OCI-LY1 (cell line): ENCODE data around the gene ITSN2.

Source experiments
- H2AFZ ChIP-seq: fragments of 200-600 bp; sonication (generic), shearing (Covaris generic); 2 replicates; pipeline ENCODE4 v1.6.0; 2014; ENCODE audit warnings: antibody characterized with exemption, mild to moderate bottlenecking, low read length
- H3F3A ChIP-seq: fragments of 200-600 bp; sonication (generic), shearing (Covaris generic); 2 replicates; pipeline ENCODE4 v1.6.0; 2014; ENCODE audit warnings: mild to moderate bottlenecking, antibody characterized with exemption, low read length, moderate library complexity; ENCODE audit not compliant: insufficient read depth
- H3K27ac ChIP-seq: fragments of 200-600 bp; sonication (generic); 2 replicates; pipeline ENCODE4 v1.5.1; 2014; ENCODE audit warnings: low read length, mixed run types, mild to moderate bottlenecking, low read depth; ENCODE audit not compliant: poor library complexity, severe bottlenecking
- H3K27me3 ChIP-seq: fragments of 200-600 bp; sonication (generic); 2 replicates; pipeline ENCODE4 v1.6.0; 2014; ENCODE audit warnings: antibody characterized with exemption, mild to moderate bottlenecking, low read length, moderate library complexity; ENCODE audit not compliant: insufficient read depth
- H3K36me3 ChIP-seq: fragments of 200-600 bp; sonication (generic); 2 replicates; pipeline ENCODE4 v1.6.1; 2014; ENCODE audit warnings: mild to moderate bottlenecking, antibody characterized with exemption, low read length, moderate library complexity, mixed read lengths; ENCODE audit not compliant: insufficient read depth
- H3K4me1 ChIP-seq: fragments of 200-600 bp; sonication (generic); 2 replicates; pipeline ENCODE4 v1.5.1; 2014; ENCODE audit warnings: mild to moderate bottlenecking, low read length, moderate library complexity; ENCODE audit not compliant: insufficient read depth, severe bottlenecking
- H3K4me2 ChIP-seq: fragments of 200-600 bp; sonication (generic), shearing (Covaris generic); 2 replicates; pipeline ENCODE4 v1.6.1; 2014; ENCODE audit warnings: low read length
- H3K4me3 ChIP-seq: fragments of 200-600 bp; sonication (generic); 2 replicates; pipeline ENCODE4 v1.5.1; 2014; ENCODE audit warnings: low read length, low read depth, mild to moderate bottlenecking, mixed read lengths; ENCODE audit not compliant: poor library complexity, severe bottlenecking
- H3K79me2 ChIP-seq: fragments of 200-600 bp; shearing (Covaris generic); 2 replicates; pipeline ENCODE4 v1.6.1; 2016; ENCODE audit warnings: mixed run types, low read length, mixed read lengths; ENCODE audit not compliant: insufficient read depth
- H3K9ac ChIP-seq: fragments of 200-600 bp; sonication (generic), shearing (Covaris generic); 2 replicates; pipeline ENCODE4 v1.6.1; 2014; ENCODE audit warnings: mild to moderate bottlenecking, low read length, mixed read lengths
- H3K9me2 ChIP-seq: fragments of 200-600 bp; sonication (generic), shearing (Covaris generic); 2 replicates; pipeline ENCODE4 v1.6.1; 2014; ENCODE audit warnings: low read depth, mild to moderate bottlenecking, low read length, mixed read lengths
- H3K9me3 ChIP-seq: fragments of 200-600 bp; shearing (Covaris generic); 2 replicates; pipeline ENCODE4 v1.6.1; 2014; ENCODE audit warnings: low read length, mixed read lengths
- H4K20me1 ChIP-seq: fragments of 200-600 bp; sonication (generic), shearing (Covaris generic); 2 replicates; pipeline ENCODE4 v1.6.0; 2016; ENCODE audit warnings: mild to moderate bottlenecking, low read length; ENCODE audit not compliant: insufficient read depth
- CTCF ChIP-seq: fragments of 200-600 bp; sonication (generic), shearing (Covaris generic); IDR thresholded peaks from 2 replicates; pipeline ENCODE4 v1.5.1; 2017; ENCODE audit warnings: mild to moderate bottlenecking, antibody characterized with exemption, low read length, moderate library complexity, mixed read lengths
- EZH2 ChIP-seq: fragments of 200-600 bp; sonication (generic), shearing (Covaris generic); IDR thresholded peaks from 2 replicates; pipeline ENCODE4 v1.8.0; 2017; ENCODE audit warnings: borderline replicate concordance, mixed run types, mild to moderate bottlenecking, antibody characterized with exemption, low read length, moderate library complexity, mixed read lengths

Gene ITSN2

DNA sequence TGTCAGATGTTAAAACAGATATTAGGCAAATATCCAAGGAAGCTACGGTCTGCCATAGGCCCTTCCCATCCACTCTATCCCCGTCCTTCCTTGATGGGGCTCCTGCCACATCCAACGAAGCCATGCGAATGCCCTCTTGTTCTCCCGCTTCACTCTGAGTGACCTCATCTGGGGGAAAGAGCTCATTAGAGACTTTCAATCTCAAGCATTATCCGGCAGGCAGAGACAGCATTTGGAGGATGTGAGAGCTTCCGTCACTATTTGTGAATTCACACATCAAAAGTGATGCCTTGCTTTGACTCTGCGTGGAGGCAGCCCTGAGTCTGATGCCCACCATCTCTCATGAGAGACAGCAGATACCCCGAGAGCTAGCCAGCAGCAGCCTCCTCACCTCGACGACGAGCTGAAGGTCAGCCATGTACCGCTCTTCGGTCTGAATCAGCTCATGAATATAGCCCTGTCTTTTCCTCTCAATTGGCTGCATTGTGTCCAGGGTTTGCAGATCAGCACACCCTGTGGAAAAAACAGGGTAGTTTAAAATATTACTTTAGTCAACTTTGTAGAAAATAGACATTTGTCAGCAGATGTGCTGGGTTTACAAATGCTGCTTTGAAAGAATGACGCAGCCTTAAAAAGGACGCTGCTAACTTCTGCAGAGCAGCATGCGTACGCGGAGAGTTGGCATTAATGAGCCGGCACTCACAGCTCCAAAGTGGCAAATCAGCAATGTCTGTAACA is 139.6 kb downstream of the ITSN2 start:
- H3K4me2 ChIP-seq = no peak overlapping the region
- no peaks in the 10 kb centered on the region for H3K4me1 ChIP-seq
- no peaks in the 10 kb centered on the region for H4K20me1 ChIP-seq
- no peak overlapping the region for H3K9ac ChIP-seq
- no peak overlapping the region for H2AFZ ChIP-seq
- H3K36me3 ChIP-seq = peaks cover 37% of the 10 kb centered on the region; the same call in 1 of the 2 replicates
- H3K4me3 ChIP-seq = no peak overlapping the region
- no peaks in the 10 kb centered on the region for H3K27me3 ChIP-seq
- no peaks in the 10 kb centered on the region for H3K9me2 ChIP-seq
- H3F3A ChIP-seq = no peaks in the 10 kb centered on the region
- no peaks in the 10 kb centered on the region for H3K9me3 ChIP-seq
- TF ChIP-seq CTCF (no peak), EZH2 (no peak)
- no peaks in the 10 kb centered on the region for H3K79me2 ChIP-seq
- H3K27ac ChIP-seq = no peak overlapping the region

- Histone ChIP-seq H3K36me3 (peaks cover 69% of the 10 kb centered on the region; the same call in 1 of the 2 replicates), H3K9me3 (no peaks in the 10 kb centered on the region), H3K4me3 (no peak overlapping the region), H2AFZ (no peak overlapping the region), H4K20me1 (no peaks in the 10 kb centered on the region), H3K9me2 (no peaks in the 10 kb centered on the region), H3K9ac (no peak overlapping the region), H3K27ac (no peak overlapping the region), H3K79me2 (no peaks in the 10 kb centered on the region), H3K4me2 (no peak overlapping the region), H3K4me1 (no peaks in the 10 kb centered on the region), H3K27me3 (no peaks in the 10 kb centered on the region), H3F3A (no peaks in the 10 kb centered on the region)
- TF ChIP-seq CTCF (no peak), EZH2 (no peak)
These were observed 145.5 kb downstream of the ITSN2 start for GRCh38 chr2:24214880-24215279.

GRCh38 chr2:24211408-24211807 is 148.9 kb downstream of the ITSN2 start:
- Histone ChIP-seq H3K27me3 (no peaks in the 10 kb centered on the region), H3K79me2 (no peaks in the 10 kb centered on the region), H3K36me3 (peaks cover 76% of the 10 kb centered on the region), H3K4me3 (no peak overlapping the region), H3K9ac (no peak overlapping the region), H3F3A (no peaks in the 10 kb centered on the region), H3K9me2 (no peaks in the 10 kb centered on the region), H2AFZ (no peak overlapping the region), H3K27ac (no peak overlapping the region), H3K4me1 (no peaks in the 10 kb centered on the region), H4K20me1 (no peaks in the 10 kb centered on the region), H3K4me2 (no peak overlapping the region), H3K9me3 (no peaks in the 10 kb centered on the region)
- TF ChIP-seq CTCF (no peak), EZH2 (no peak)
